ENCODE measurements around the gene C13orf46.

Gene C13orf46

DNA sequence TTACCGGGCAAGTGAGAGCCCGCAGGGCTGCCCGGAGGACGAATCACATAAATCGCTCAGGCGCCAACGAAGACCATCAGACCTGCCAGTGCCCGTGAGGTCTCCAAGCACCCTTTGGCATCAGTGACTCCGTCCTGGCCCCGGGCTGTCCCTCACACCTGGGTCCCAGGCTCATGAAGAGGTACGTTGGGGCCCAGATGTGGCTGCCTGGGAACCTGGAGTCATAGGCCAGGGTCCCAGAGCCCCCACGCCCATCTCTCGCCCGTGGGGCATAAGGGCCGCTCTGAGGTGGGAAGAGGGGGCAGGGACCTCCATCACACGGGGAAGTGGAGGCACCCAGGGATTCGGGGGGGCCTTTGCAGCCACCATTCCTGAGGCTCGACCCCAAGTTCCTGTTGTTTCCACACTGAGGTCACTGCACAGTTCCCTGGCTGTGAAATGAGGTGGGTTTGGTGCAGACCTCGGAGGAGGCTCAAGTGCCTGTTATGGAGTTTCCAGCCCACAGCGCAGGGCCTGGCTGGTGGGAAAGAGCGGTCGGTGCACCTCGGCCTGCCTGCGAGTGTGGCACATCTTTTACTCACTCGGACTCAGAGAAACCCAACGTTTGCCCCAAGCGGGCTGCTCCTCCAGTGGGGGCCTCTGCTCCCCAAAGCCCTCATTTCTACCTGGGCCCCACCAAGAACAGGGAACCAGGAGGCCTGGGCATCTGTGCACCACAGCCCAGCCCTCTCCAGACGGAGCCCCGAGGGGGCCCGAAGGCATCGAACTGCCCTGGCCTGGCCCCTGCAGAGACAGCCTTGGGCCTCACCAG is 35.9 kb upstream of the C13orf46 start:
- FAIRE-seq = no peak

- FAIRE-seq = no peak
These were observed 35.2 kb upstream of the C13orf46 start for GRCh38 chr13:114008964-114009589.

GRCh38 chr13:114007566-114007965 is 33.7 kb upstream of the C13orf46 start:
- FAIRE-seq = no peak

GRCh38 chr13:114005206-114005724 is 31.4 kb upstream of the C13orf46 start:
- FAIRE-seq = no peak

DNA sequence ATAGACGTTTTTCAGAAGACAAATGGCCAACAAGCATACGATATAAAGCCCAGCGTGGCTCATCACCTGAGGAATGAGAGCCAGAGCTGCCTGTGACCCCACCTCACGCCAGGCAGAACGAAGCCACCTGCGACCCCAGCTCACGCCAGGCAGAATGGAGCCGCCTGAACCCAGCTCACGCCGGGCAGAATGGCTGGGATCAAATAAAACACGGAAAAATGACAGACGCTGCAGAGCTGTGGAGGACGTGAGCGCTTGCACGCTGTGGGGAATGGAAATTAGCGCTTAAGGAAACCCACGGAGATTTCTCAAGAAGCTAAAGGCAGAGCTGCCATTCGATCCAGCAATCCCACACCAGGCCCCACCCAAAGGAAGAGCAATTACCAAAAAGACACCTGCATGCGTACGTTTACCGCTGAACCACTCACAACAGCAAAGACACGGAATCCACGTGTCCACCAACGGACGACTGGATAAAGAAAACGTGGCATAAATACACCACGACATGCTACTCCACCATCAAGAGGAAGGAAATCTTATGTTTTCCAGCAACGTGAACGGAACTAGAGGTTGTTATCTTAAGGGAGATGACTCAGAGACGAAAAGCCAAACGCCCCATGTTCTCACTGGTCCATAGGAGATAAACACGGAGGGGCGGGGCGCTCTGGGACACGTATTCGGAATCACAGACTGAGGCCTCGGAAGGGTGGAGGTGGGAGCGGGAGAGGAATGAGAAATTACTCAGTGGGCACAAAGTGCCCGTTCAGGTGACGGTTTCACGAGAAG is 30.7 kb upstream of the C13orf46 start:
- no peak for FAIRE-seq

- FAIRE-seq = no peak
These were observed 29.0 kb upstream of the C13orf46 start for GRCh38 chr13:114002771-114003321.

- FAIRE-seq = no peak
These were observed 28.2 kb upstream of the C13orf46 start for GRCh38 chr13:114002009-114002544.

DNA sequence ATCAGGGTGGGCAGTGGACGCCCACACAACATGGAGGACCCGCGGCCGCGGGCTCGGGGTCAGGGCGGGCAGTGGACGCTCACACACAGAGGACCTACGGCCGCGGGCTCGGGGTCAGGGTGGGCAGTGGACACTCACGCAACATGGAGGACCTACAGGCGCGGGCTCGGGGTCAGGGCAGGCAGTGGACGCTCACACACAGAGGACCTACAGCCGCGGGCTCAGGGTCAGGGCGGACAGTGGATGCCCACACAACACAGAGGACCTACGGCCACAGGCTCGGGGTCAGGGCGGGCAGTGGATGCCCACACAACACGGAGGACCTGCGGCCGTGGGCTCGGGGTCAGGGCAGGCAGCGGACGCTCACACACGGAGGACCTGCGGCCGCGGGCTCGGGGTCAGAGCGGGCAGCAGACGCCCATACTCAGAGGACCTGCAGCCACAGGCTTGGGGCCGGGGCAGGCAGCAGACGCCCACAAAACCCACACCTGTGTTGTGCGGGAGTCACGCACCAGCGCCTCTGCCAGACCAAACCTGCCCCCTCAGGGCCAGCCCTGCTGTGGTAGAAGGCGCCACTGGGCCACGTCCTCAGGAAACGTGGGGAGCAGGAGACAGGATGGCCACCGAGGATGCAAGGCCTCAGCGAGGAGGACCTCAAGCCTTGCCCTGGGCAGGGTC is 27.6 kb upstream of the C13orf46 start:
- no peak for FAIRE-seq

DNA sequence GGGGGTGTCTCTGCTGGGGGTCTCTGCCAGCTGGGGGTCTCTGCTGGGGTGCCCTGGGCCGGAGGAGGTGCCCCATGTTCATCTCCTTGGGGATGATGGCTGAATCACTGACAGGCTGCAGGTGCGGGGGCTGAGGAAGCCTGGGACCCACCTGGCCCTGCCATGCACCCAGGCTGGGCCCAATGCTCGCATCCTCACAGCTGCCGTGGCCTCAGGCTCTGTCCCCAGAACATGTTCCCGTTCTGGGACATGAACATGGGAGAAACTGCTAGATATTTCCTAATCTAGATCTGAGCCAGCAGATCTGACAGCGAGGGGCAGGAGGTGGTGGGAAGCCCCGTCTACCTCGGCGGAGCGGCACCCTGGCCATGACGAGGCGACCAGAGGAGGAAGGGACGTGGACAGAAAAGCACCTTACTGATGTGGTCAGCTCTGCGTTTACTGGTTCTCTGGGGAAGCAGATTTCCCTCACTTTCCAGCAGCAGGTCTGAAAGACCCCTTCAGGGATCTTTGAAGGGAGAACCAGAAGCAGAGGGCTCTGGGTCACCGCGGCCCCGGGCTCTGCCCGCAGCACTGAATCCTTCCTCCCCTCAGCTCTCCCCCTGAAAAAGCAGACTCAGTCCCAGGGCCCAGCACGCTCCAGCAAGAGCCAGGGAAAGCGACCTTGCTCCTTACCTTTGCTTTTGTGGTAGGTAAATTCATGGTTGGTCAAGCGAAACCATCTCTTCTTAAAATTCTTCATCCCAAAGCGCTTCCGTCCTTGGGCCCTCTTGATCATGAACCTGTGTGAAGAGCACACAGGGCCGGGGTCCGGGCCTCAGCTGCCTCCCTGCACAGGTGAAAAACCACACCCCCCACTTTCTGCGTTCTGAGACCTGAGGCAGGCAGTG is 26.5 kb upstream of the C13orf46 start:
- FAIRE-seq = no peak

- FAIRE-seq = no peak
These were observed 25.7 kb upstream of the C13orf46 start for GRCh38 chr13:113999618-113999910.

DNA sequence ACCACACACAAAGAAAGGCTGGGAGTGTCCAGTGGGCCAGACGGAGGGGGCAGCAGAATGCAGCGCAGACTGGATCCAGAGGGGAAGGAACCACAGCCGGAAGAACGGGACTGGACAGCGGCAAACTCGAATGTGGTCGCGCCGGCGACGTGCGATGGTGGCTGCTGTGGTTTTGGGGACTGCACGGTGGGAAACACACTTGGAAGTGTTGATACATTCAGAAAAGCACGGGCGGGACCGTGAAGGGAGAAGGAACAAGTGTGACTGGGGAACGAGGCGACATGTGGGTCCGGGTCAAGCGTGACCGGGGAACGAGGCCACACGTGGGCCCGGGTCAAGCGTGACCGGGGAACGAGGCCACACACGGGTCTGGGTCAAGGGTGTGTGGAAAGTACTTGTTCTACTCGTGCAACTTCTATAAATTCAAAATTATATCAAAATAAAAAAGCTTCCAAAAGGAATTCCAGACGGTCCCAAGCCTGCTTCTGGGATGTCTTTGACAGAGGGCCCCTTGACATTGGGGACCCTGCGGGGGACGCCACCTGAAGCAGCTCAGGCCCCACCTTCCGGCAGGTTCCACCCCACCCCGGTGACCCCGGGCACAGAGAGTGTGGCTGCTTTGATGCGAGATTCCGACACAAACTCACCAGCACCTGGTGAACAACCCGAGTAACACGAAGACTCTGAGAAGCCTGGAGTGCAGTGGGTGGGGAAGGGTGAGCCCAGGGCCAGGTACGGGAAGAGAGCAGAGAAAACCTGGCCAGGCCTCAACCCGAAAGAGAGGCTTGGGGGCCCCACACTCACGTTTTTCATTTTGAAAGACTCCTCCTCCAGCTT is 25.1 kb upstream of the C13orf46 start:
- no peak for FAIRE-seq

- FAIRE-seq = no peak
These were observed 24.2 kb upstream of the C13orf46 start for GRCh38 chr13:113997845-113998751.

DNA sequence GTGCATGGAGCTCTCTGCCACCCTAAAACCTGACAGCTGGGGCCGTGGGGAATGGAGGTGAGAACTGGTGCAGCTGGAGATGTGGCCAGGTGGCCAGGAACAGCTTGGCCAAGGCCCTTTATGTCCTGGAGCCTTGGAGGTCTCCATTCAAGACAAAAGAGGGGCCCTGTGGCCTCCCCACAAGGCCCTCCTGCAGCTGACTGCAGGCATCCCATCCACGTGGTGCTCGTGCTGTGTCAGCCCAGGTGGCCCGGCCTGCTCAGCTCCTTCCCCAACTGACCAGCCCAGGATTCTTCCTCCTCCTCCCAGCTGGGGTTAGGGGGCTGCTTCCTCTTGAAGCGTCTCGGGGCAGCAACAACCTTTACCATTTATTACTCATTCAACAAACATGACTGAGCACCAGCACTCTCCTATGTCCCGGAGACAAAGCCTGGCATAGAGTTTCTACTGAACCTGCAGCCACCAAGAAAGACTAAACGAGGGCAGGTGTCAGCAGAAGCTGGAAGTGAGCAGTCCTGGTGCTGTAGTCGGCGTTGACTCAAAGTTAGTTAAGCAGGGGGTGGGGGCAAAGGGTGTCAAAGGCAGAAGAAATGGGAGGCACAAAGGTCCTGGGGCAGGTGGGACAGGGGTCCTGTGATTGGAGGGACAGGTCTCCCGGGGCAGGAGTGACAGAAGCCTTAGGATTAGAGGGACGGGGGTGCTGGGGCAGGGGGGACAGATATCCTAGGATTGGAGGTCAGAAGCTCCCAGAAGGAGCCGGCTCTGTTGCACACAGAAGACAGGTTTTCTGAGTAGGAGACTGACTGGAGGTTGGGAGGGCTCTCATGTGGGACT is 23.3 kb upstream of the C13orf46 start:
- FAIRE-seq = no peak

DNA sequence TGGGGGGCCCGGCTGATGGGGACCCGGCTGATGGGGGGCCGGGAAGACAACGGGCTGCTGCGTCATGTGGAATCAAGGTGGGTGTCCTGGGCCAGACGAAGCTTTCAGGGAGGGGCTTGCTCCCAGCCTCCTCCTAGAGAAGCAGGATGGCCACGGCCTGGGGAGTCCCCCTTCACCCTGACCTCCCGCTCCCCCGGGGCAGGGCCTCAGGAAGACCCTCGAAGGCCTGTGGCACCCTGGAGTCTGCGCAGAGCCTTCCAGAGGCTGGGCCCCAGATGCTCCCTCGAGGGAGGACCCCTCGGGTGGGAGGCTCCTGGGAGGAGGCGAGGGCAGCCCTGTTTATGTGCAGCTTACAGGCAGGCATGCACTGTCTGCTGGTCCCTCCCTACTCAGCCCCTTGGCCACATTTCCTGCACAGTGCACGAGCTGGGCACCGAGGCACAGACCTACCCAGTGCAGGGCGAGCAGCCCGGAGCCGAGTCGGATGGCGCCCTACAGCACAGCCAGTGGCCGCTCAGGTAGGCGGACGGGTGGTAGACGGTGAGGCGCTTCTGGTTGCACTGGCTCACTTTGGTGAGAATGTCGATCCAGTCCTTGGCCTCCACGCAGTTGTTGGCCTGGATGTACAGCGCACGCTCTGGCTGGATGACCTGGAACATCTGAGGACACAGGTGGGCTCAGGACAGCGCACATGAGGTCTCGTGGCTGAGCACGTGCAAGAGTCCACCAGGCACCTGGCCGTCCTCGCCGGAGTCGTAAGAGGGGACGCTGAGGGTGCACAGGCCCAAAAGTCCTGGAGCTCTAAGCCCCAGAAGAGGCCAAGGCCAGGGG is 22.4 kb upstream of the C13orf46 start:
- FAIRE-seq = no peak

GRCh38 chr13:113995051-113995601 is 21.2 kb upstream of the C13orf46 start:
- no peak for FAIRE-seq

- no peak for FAIRE-seq
These were observed 18.6 kb upstream of the C13orf46 start for GRCh38 chr13:113992276-113993005.

All from A204.1 (cell line).